ENCODE measurements around the gene ATP5ME. TPM values are rescaled to one million over a fixed set of nuclear protein-coding genes. Genes with fewer than 3 reads are reported as not detected.

Gene ATP5ME
- total RNA-seq, 1 experiment from 2014 or later = 355 TPM

DNA sequence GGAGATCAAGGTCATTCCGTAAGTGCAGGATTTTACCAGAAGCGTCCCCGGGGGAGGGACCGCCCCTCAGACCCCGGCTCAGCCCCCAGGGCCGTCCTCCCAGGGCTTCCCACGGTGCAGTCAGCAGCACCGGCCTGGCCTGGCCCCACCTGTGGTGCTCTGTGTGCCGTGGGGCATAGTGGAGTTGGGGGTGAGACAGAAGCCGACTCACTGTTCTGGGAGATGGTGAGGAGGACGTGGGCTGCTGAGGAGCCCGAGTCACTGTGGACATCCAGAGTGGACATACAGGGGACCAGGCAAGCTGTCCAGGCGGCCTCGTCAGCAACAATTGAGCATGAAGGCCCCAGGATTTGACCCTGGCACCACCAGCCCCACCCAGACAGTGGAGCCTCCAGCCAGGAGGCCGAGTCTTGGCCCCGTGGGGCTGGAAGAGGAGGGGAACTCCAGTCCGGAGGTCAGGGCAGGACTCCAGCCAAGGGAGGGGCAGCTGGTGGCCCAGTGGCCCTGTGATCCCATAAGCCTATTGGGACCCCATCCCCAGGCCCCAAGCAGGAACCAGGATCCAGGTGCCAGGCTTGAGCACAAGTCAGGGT is 19.1 kb downstream of the ATP5ME start:
- TF ChIP-seq, protein P1, sequence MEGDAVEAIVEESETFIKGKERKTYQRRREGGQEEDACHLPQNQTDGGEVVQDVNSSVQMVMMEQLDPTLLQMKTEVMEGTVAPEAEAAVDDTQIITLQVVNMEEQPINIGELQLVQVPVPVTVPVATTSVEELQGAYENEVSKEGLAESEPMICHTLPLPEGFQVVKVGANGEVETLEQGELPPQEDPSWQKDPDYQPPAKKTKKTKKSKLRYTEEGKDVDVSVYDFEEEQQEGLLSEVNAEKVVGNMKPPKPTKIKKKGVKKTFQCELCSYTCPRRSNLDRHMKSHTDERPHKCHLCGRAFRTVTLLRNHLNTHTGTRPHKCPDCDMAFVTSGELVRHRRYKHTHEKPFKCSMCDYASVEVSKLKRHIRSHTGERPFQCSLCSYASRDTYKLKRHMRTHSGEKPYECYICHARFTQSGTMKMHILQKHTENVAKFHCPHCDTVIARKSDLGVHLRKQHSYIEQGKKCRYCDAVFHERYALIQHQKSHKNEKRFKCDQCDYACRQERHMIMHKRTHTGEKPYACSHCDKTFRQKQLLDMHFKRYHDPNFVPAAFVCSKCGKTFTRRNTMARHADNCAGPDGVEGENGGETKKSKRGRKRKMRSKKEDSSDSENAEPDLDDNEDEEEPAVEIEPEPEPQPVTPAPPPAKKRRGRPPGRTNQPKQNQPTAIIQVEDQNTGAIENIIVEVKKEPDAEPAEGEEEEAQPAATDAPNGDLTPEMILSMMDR (IDR thresholded peaks at IDR 0.05; ENCODE audit: unreplicated experiment) = no peak
- peaks cover 5% of the 10 kb centered on the region for H3K36me3 Mint-ChIP-seq (ENCODE audit: insufficient read depth, unreplicated experiment)
- ChIA-PET POLR2A (no interaction called here), CTCF (no interaction called here)
- H3K9me3 Mint-ChIP-seq (ENCODE audit: unreplicated experiment) = no peaks in the 10 kb centered on the region
- intact Hi-C loops (cut with micrococcal nuclease) = no loop called here
- no peaks in the 10 kb centered on the region for H3K4me1 Mint-ChIP-seq (ENCODE audit: insufficient read depth, unreplicated experiment)
- no peak overlapping the region for H3K4me3 Mint-ChIP-seq (ENCODE audit: unreplicated experiment)
- no peak for DNase-seq (ENCODE audit: unreplicated experiment)
- no peaks in the 10 kb centered on the region for H3K27me3 Mint-ChIP-seq (ENCODE audit: insufficient read depth, unreplicated experiment)
- no peak overlapping the region for H3K27ac Mint-ChIP-seq (ENCODE audit: low read depth, unreplicated experiment)
- BruUV-seq (replicated peaks) = no TSS peak

DNA sequence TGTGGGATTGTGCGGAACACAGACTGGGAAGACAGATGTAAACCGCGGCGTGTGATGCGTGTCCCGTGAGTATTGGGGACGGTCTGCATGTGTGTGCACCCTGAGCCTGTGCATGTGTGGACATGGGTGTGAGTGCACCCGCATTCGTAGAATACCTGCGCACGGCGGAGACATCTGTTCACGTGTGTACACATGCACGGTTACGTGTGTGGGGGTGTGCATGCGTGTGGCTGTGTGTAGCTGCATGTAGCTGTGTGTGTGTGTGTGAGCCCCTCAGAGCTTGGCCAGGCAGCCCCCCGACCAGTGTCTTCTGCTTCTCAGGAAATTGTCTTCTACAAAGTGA is 19.6 kb downstream of the ATP5ME start:
- CTCF ChIA-PET = no interaction called here
- Mint-ChIP-seq H3K27me3 (ENCODE audit: insufficient read depth, unreplicated experiment) (no peaks in the 10 kb centered on the region), H3K4me3 (ENCODE audit: unreplicated experiment) (no peak overlapping the region), H3K36me3 (ENCODE audit: insufficient read depth, unreplicated experiment) (peaks cover 5% of the 10 kb centered on the region), H3K4me1 (ENCODE audit: insufficient read depth, unreplicated experiment) (no peaks in the 10 kb centered on the region), H3K27ac (ENCODE audit: low read depth, unreplicated experiment) (no peak overlapping the region), H3K9me3 (ENCODE audit: unreplicated experiment) (no peaks in the 10 kb centered on the region)
- TF ChIP-seq, protein P1 (IDR thresholded peaks at IDR 0.05; ENCODE audit: unreplicated experiment) = no peak
- BruUV-seq (replicated peaks) = no TSS peak
- intact Hi-C loops (cut with micrococcal nuclease) = no loop called here
- DNase-seq (ENCODE audit: unreplicated experiment) = no peak
- POLR2A ChIA-PET = no interaction called here

DNA sequence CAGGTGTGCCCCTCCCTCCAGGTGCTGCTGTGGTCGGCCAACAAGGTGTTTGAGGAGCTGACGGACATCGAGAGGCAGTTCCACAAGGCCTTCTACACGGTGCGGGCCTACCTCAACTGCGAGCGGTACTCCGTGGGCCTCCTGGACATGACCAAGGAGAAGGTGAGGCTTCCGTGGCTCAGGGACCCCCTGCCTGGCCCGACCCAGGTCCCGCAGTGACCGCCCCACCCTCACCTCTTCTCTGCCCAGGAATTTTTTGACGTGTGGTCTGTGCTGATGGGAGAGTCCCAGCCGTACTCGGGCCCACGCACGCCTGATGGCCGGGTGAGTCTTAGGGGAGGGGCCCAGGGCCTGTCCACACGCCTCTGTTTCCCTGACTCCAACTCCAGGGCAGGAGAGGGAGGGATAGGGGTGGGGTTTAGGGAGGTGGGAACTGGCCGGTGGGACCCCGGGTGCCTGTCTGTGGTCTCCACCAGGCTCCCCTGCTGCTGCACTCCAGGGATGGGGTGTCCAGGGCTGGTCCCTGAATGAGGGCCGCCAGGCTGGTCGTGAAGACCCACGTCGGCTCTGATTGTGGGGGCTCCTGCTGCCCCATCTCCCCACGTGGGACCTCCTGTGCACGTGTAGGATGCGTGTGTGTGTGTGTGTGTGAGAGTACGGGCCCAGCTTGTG is 20.1 kb downstream of the ATP5ME start:
- no peaks in the 10 kb centered on the region for H3K4me1 Mint-ChIP-seq (ENCODE audit: insufficient read depth, unreplicated experiment)
- DNase-seq (ENCODE audit: unreplicated experiment) = no peak
- TF ChIP-seq, protein P1 (IDR thresholded peaks at IDR 0.05; ENCODE audit: unreplicated experiment) = no peak
- no peak overlapping the region for H3K4me3 Mint-ChIP-seq (ENCODE audit: unreplicated experiment)
- intact Hi-C loops (cut with micrococcal nuclease) = no loop called here
- H3K27ac Mint-ChIP-seq (ENCODE audit: low read depth, unreplicated experiment) = no peak overlapping the region
- ChIA-PET POLR2A (no interaction called here), CTCF (no interaction called here)
- H3K36me3 Mint-ChIP-seq (ENCODE audit: insufficient read depth, unreplicated experiment) = peaks cover 5% of the 10 kb centered on the region
- no peaks in the 10 kb centered on the region for H3K27me3 Mint-ChIP-seq (ENCODE audit: insufficient read depth, unreplicated experiment)
- BruUV-seq (replicated peaks) = no TSS peak
- no peaks in the 10 kb centered on the region for H3K9me3 Mint-ChIP-seq (ENCODE audit: unreplicated experiment)

DNA sequence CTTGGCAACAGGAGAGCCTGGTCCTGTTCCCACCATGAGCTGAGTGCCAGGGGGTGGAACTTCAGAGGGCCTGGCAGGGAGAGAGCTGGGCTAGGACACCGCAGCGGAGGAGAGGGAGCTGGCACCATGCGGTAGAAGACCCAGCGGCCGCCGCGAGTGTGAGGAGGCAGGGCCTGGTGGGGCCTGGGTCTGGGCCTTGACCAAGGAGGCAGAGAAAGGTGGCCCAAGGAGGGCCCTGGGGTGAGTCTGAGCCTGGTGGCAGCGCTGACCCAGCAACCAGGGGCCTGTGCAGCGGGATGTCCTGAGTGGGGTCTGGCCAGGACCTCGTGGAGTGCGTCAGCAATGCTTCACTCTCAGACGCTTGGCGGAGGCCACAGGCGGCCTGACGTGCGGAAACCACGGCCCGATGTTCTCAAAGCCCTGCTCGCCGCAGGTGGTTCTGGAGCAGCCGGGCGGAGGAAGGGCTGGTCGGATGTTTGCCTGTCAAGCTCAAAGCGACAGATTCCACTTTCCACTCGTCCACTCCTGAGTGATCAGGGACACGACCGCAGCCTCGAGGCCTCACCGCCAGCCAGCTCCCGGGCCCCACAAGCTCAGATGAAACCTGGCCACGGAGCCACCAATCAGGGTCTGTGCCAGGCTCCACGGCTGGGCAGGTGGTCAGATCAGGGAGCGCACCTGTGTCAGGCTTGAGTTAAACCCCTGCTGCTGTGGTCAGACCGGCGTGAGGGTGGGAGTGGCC is 20.8 kb downstream of the ATP5ME start:
- Mint-ChIP-seq H3K27ac (ENCODE audit: low read depth, unreplicated experiment) (no peak overlapping the region), H3K9me3 (ENCODE audit: unreplicated experiment) (no peaks in the 10 kb centered on the region), H3K36me3 (ENCODE audit: insufficient read depth, unreplicated experiment) (peaks cover 5% of the 10 kb centered on the region), H3K4me1 (ENCODE audit: insufficient read depth, unreplicated experiment) (no peaks in the 10 kb centered on the region), H3K27me3 (ENCODE audit: insufficient read depth, unreplicated experiment) (no peaks in the 10 kb centered on the region), H3K4me3 (ENCODE audit: unreplicated experiment) (no peak overlapping the region)
- intact Hi-C loops (cut with micrococcal nuclease) = no loop called here
- CTCF ChIA-PET = interaction anchor here (0.6 to 1.2 kb wide), 2 partner anchors 30 to 51 kb away, joined by 3 to 5 read pairs; no protein-coding TSS in a partner anchor
- DNase-seq (ENCODE audit: unreplicated experiment) = no peak
- POLR2A ChIA-PET = no interaction called here
- BruUV-seq (replicated peaks) = no TSS peak
- TF ChIP-seq, protein P1 (IDR thresholded peaks at IDR 0.05; ENCODE audit: unreplicated experiment) = no peak
